Left ventricle myocardium inferior (tissue), 1 donor: ENCODE results near the gene UBE2QL1. TPM values are rescaled to one million over a fixed set of nuclear protein-coding genes. Genes with fewer than 3 reads are reported as not detected.

Source experiments
- DNase-seq: peaks from one replicate; pipeline ENCODE4 v3.0.0-alpha.2; 2020
- H3K27ac ChIP-seq: fragments of 200-600 bp; replicated peaks from 2 replicates; pipeline ENCODE4 v1.8.0; 2021
- H3K27me3 ChIP-seq: fragments of 200-600 bp; 2 replicates; pipeline ENCODE4 v1.8.0; 2021; ENCODE audit warnings: low read depth
- H3K36me3 ChIP-seq: fragments of 200-600 bp; 2 replicates; pipeline ENCODE4 v1.8.0; 2021
- H3K4me1 ChIP-seq: fragments of 200-600 bp; 2 replicates; pipeline ENCODE4 v1.8.0; 2021
- H3K4me3 ChIP-seq: fragments of 200-600 bp; 2 replicates; pipeline ENCODE4 v1.8.0; 2021; ENCODE audit warnings: mild to moderate bottlenecking, moderate library complexity
- H3K9me3 ChIP-seq: fragments of 200-600 bp; replicated peaks from 2 replicates; pipeline ENCODE4 v1.8.0; 2021
- CTCF ChIP-seq: fragments of 200-600 bp; IDR thresholded peaks from 2 replicates; pipeline ENCODE4 v1.8.0; 2021; ENCODE audit warnings: antibody characterized with exemption, mild to moderate bottlenecking, borderline replicate concordance
- intact Hi-C: fragments of 100-400 bp; cut with micrococcal nuclease; formaldehyde crosslinking; loops from one replicate; pipeline ENCODE4 v1.11.0; 2022
- total RNA-seq: library from RNA; stranded (reverse); fragmentation: NEBNext Ultra II Directional; extraction: Animal tissue kit (Norgen Biotek cat#: 25700); gene quantifications from one replicate; pipeline ENCODE4 v1.2.1, GENCODE V29; 2021
- donor health status: DM: no; HTN: yes; CAD: no; lungs with severe emphysema.

The UBE2QL1 gene
- total RNA-seq, 1 donor from 2014 or later = 25.5 TPM

- Histone ChIP-seq H3K9me3 (no peaks in the 10 kb centered on the region), H3K27ac (no peak overlapping the region), H3K27me3 (peaks cover 7% of the 10 kb centered on the region), H3K36me3 (no peaks in the 10 kb centered on the region), H3K4me3 (no peak overlapping the region), H3K4me1 (no peaks in the 10 kb centered on the region)
- DNase-seq = no peak
- intact Hi-C loops = no loop called here
- no peak for TF ChIP-seq CTCF
Observed at GRCh38 chr5:6516823-6517222, 68.2 kb downstream of the UBE2QL1 start.

GRCh38 chr5:6517510-6517909, 68.9 kb downstream of the UBE2QL1 start:
- H3K4me3 ChIP-seq = no peak overlapping the region
- no peak for TF ChIP-seq CTCF
- no peaks in the 10 kb centered on the region for H3K36me3 ChIP-seq
- no peak for DNase-seq
- H3K27me3 ChIP-seq = peaks cover 12% of the 10 kb centered on the region
- H3K4me1 ChIP-seq = no peaks in the 10 kb centered on the region
- intact Hi-C loops = no loop called here
- H3K27ac ChIP-seq = no peak overlapping the region
- no peaks in the 10 kb centered on the region for H3K9me3 ChIP-seq

- Histone ChIP-seq H3K36me3 (no peaks in the 10 kb centered on the region), H3K4me3 (no peak overlapping the region), H3K27ac (no peak overlapping the region), H3K9me3 (no peaks in the 10 kb centered on the region), H3K27me3 (peaks cover 12% of the 10 kb centered on the region), H3K4me1 (no peaks in the 10 kb centered on the region)
- TF ChIP-seq CTCF = no peak
- no peak for DNase-seq
- intact Hi-C loops = no loop called here
Observed at GRCh38 chr5:6518298-6519057, 69.8 kb downstream of the UBE2QL1 start.

GRCh38 chr5:6520201-6520600, 71.5 kb downstream of the UBE2QL1 start:
- no peaks in the 10 kb centered on the region for H3K9me3 ChIP-seq
- H3K27me3 ChIP-seq = peaks cover 12% of the 10 kb centered on the region
- no peak for DNase-seq
- H3K4me1 ChIP-seq = no peaks in the 10 kb centered on the region
- no peaks in the 10 kb centered on the region for H3K36me3 ChIP-seq
- intact Hi-C loops = no loop called here
- H3K4me3 ChIP-seq = no peak overlapping the region
- H3K27ac ChIP-seq = no peak overlapping the region
- TF ChIP-seq CTCF = no peak

GRCh38 chr5:6522331-6522730, 73.7 kb downstream of the UBE2QL1 start:
- intact Hi-C loops = no loop called here
- H3K4me1 ChIP-seq = no peaks in the 10 kb centered on the region
- TF ChIP-seq CTCF = no peak

More at GRCh38 chr5:6522331-6522730, 73.7 kb downstream of the UBE2QL1 start:
- Histone ChIP-seq H3K27ac (no peak overlapping the region), H3K9me3 (no peaks in the 10 kb centered on the region), H3K27me3 (peaks cover 12% of the 10 kb centered on the region), H3K36me3 (no peaks in the 10 kb centered on the region), H3K4me3 (no peak overlapping the region)
- DNase-seq = no peak
